ENCODE results near the gene STXBP5. TPM values are rescaled to one million over a fixed set of nuclear protein-coding genes. Genes with fewer than 3 reads are reported as not detected.

STXBP5 gene
- total RNA-seq, 4 donors from 2014 or later: 19.7 to 37.2 (median 22.6) TPM

DNA sequence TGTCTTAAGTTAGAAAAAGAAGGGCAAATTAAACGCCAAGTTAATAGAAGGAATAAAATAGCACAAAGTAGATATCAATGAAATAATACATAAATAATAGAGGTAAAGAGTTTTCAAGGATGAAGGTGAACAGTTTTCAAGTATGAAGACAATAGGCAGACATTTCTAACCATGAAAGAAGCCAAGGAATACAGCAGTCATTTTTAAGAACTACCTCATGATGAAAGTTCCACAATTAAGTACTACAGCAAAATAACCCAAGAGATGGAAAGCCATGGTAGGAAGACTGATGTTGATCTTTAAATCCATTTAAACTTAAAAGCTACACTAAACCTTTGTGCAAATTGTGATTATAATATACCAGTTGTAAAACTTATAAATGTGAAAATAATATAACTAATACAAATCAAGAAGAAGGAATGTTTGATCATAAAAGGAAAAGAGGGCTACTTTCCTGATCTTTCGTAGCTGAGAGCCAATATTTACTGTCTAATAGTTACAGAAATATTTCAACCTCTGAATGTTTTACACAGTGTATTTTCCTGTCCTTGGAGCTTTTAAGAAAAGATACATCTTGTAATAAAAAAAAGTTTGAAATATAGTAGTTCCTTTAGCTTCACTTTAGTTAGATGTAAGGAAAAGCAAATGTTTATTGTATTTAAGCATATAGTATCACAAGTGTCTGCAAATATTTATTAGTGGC lies 143.1 kb downstream of the STXBP5 start:
- no peak for ATAC-seq (ENCODE audit: low FRiP score)
- DNase-seq (ENCODE audit: low spot score): no peak
- TF ChIP-seq, protein P1, sequence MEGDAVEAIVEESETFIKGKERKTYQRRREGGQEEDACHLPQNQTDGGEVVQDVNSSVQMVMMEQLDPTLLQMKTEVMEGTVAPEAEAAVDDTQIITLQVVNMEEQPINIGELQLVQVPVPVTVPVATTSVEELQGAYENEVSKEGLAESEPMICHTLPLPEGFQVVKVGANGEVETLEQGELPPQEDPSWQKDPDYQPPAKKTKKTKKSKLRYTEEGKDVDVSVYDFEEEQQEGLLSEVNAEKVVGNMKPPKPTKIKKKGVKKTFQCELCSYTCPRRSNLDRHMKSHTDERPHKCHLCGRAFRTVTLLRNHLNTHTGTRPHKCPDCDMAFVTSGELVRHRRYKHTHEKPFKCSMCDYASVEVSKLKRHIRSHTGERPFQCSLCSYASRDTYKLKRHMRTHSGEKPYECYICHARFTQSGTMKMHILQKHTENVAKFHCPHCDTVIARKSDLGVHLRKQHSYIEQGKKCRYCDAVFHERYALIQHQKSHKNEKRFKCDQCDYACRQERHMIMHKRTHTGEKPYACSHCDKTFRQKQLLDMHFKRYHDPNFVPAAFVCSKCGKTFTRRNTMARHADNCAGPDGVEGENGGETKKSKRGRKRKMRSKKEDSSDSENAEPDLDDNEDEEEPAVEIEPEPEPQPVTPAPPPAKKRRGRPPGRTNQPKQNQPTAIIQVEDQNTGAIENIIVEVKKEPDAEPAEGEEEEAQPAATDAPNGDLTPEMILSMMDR (IDR thresholded peaks at IDR 0.05): no peak

GRCh38 chr6:147347882-147348575 lies 143.8 kb downstream of the STXBP5 start:
- ATAC-seq (ENCODE audit: low FRiP score): no peak
- no peak for DNase-seq (ENCODE audit: low spot score)
- TF ChIP-seq, protein P1 (IDR thresholded peaks at IDR 0.05): no peak

- TF ChIP-seq, protein P1 (IDR thresholded peaks at IDR 0.05): no peak
- no peak for ATAC-seq (ENCODE audit: low FRiP score)
These were observed 157.2 kb downstream of the STXBP5 start for GRCh38 chr6:147361311-147361981.

DNA sequence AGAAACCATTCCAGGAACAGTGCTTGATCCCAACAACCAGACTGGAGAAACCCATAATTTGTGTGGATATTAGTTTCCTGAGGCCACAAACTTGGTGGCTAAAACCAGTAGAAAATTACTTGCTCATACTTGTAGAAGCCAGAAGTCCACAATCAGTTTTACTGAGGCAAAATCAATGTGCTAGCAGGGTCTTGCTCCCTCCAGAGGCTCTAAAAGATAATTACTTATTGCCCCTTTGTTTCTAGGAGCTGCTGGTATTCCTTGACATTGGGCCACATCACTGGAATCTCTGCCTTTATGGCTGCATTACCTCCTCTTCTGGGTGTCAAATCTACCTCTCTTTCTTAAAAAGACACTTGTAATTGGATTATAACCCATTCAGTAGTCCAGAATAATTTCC lies 162.1 kb downstream of the STXBP5 start:
- ATAC-seq (ENCODE audit: low FRiP score) (no peak), DNase-seq (ENCODE audit: low spot score) (no peak)
- TF ChIP-seq, protein P1 (IDR thresholded peaks at IDR 0.05): no peak

More at GRCh38 chr6:147361311-147361981, 157.2 kb downstream of the STXBP5 start:
- DNase-seq (ENCODE audit: low spot score): no peak

GRCh38 chr6:147371325-147371724 lies 167.1 kb downstream of the STXBP5 start:
- no peak for ATAC-seq (ENCODE audit: low FRiP score)
- DNase-seq (ENCODE audit: low spot score): no peak
- TF ChIP-seq, protein P1 (IDR thresholded peaks at IDR 0.05): no peak

DNA sequence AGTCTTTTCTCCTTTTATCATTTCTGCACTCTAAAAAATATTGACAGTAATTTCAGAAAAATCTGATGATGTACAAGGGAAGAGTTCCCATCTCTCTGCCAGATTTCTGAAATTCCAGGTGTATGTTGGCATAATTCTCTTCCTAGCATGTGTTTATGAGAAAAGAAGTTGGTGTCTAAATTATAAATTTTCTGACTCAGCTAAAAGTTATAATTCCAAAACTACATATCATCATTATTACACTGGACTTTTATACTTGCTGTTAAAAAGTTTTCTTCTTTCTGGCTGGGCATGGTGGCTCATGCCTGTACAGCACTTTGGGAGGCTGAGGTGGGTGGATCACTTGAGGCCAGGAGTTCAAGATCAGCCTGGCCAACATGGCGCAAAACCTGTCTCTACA lies 168.6 kb downstream of the STXBP5 start:
- DNase-seq (ENCODE audit: low spot score) (no peak), ATAC-seq (ENCODE audit: low FRiP score) (no peak)
- TF ChIP-seq, protein P1 (IDR thresholded peaks at IDR 0.05): no peak

Data from omental fat pad (tissue), 4 donors.